Peyer's patch (tissue), 4 donors: ENCODE data around the gene DIS3L2.

Source experiments
- POLR2A ChIP-seq, 2 donors: fragments of 450-650 bp; IDR thresholded peaks; one replicate each; pipeline ENCODE4 v1.5.1; 2017; ENCODE audit warnings: antibody characterized with exemption in 2 of 2, mild to moderate bottlenecking in 2 of 2, moderate library complexity in 2 of 2
- TF ChIP-seq, protein P1 (sequence below), 6 experiments: fragments of 450-650 bp in 4 of 6; fragments of 200-600 bp in 2 of 6; sonication (generic) in 1 of 6; IDR thresholded peaks; one replicate each; pipeline ENCODE4 v1.5.1; 2017 to 2019; ENCODE audit warnings: antibody characterized with exemption in 6 of 6, mild to moderate bottlenecking in 3 of 6, moderate library complexity in 1 of 6

DNA sequence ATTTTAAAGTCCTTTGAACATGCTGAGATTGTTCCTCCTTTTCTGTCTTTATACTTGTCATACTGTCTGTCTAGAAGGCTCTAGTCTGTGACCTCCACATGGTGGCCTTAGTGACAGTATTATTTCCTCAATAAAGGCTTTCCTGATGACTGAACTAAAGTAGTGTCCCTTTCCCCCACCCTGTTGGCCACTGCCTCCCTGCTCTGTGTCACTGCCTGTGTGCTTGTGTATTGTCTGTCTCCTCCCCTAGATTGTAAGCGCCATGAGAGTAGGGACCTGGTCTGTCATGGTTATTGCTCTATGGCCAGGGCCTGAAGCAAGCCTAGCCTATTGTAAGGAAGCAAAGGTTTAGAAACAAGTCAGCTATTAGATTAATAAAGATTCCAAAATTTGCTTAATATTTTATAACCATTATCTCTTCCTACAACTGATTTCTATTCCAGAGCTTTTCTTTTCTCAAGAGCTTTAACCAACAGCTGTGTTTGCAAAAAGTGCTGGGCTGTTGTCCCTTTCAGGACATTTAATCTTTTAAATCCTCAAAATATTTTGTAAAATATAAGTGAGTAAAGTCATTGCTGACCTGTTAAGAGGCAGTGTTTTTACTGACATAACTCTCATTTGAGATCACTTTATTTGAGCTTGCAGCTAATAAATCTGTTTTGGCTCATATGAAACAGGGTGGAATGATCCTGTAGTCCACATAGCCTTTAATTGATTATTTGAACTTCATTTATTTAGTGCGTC, 35.5 kb downstream of the DIS3L2 start:
- no peak for TF ChIP-seq POLR2A (IDR thresholded peaks at IDR 0.05)
- TF ChIP-seq, protein P1, sequence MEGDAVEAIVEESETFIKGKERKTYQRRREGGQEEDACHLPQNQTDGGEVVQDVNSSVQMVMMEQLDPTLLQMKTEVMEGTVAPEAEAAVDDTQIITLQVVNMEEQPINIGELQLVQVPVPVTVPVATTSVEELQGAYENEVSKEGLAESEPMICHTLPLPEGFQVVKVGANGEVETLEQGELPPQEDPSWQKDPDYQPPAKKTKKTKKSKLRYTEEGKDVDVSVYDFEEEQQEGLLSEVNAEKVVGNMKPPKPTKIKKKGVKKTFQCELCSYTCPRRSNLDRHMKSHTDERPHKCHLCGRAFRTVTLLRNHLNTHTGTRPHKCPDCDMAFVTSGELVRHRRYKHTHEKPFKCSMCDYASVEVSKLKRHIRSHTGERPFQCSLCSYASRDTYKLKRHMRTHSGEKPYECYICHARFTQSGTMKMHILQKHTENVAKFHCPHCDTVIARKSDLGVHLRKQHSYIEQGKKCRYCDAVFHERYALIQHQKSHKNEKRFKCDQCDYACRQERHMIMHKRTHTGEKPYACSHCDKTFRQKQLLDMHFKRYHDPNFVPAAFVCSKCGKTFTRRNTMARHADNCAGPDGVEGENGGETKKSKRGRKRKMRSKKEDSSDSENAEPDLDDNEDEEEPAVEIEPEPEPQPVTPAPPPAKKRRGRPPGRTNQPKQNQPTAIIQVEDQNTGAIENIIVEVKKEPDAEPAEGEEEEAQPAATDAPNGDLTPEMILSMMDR (IDR thresholded peaks at IDR 0.05) = no peak
